Measurements from ENCODE around the gene TPBGL. TPM values are rescaled to one million over a fixed set of nuclear protein-coding genes. Genes with fewer than 3 reads are reported as not detected.

The TPBGL gene
- total RNA-seq, 1 donor from 2014 or later = not detected

DNA sequence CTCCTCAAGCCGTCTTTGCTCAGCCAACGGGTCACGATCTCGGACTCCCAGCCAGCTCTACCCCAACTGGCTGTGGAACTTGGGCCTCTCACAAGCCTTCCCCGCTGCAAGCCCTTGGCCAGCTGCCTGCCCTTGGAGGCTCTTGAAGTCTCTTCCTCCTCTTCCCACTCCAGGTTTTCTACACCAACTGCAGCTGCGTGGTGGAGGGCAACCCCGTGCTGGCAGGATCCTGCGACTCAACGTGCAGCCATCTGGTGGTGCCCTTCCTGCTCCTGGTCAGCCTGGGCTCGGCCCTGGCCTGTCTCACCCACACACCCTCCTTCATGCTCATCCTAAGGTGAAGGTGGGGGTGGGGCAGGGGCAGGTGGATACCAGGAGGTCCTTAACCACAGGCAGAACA lies 40.5 kb upstream of the TPBGL start:
- intact Hi-C loops (cut with DNase I) = no loop called here

DNA sequence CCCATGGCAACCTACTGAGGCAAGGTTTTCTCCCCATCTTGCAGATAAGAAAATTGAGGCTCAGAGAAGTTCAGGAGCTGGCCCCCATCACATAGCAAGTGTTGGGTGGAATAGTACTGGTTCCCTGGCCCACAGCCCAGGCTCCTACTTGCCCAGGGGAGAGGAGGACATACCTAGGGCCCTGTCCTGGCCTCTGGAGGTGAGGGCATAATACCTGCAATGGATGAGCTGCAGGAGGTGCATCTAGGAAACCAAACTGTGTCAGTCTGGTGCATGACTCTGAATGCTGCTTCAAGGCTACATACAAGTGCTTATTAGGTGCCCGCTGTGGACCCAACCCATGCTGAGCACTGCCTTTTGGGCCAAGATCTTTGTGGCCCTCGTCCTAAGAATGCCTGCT lies 40.0 kb upstream of the TPBGL start:
- DNase-seq (ENCODE audit: low spot score in 2 of 2) = no peak
- H3K36me3 ChIP-seq = no peaks in the 10 kb centered on the region
- H3K4me3 ChIP-seq = no peak overlapping the region
- TF ChIP-seq, protein P1, sequence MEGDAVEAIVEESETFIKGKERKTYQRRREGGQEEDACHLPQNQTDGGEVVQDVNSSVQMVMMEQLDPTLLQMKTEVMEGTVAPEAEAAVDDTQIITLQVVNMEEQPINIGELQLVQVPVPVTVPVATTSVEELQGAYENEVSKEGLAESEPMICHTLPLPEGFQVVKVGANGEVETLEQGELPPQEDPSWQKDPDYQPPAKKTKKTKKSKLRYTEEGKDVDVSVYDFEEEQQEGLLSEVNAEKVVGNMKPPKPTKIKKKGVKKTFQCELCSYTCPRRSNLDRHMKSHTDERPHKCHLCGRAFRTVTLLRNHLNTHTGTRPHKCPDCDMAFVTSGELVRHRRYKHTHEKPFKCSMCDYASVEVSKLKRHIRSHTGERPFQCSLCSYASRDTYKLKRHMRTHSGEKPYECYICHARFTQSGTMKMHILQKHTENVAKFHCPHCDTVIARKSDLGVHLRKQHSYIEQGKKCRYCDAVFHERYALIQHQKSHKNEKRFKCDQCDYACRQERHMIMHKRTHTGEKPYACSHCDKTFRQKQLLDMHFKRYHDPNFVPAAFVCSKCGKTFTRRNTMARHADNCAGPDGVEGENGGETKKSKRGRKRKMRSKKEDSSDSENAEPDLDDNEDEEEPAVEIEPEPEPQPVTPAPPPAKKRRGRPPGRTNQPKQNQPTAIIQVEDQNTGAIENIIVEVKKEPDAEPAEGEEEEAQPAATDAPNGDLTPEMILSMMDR (IDR thresholded peaks at IDR 0.05) = no peak
- no peaks in the 10 kb centered on the region for H3K27me3 ChIP-seq
- H3K4me1 ChIP-seq = no peaks in the 10 kb centered on the region
- intact Hi-C loops (cut with DNase I) = no loop called here
- no peaks in the 10 kb centered on the region for H3K9me3 ChIP-seq
- H3K27ac ChIP-seq = no peak overlapping the region

More for the DNA sequence above, 40.5 kb upstream of the TPBGL start:
- DNase-seq (ENCODE audit: low spot score in 2 of 2) = no peak
- TF ChIP-seq, protein P1 (IDR thresholded peaks at IDR 0.05) = no peak
- no peak overlapping the region for H3K27ac ChIP-seq
- H3K4me1 ChIP-seq = no peaks in the 10 kb centered on the region
- no peaks in the 10 kb centered on the region for H3K27me3 ChIP-seq
- H3K4me3 ChIP-seq = no peak overlapping the region
- no peaks in the 10 kb centered on the region for H3K36me3 ChIP-seq
- H3K9me3 ChIP-seq = no peaks in the 10 kb centered on the region

DNA sequence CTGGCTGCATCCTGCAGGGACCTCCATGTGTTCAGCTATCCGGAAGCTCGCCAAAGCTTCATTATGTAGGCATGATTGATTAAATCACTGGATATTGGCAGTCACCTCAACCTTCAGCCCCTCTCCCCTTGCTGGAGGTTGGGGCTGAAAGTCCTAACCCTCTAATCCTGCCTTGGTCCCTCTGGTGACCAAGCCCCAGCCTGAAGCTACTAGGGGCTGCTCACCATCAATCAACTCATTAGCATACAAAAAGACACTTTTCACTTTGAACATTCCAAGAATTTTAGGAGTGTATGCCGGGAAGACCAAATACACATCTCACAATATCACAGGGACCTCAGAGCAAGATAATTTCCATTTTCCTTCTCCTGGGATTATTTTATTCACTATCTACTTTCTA lies 38.8 kb upstream of the TPBGL start:
- intact Hi-C loops (cut with DNase I) = no loop called here
- Histone ChIP-seq H3K4me3 (no peak overlapping the region), H3K9me3 (no peaks in the 10 kb centered on the region), H3K4me1 (no peaks in the 10 kb centered on the region), H3K36me3 (no peaks in the 10 kb centered on the region), H3K27me3 (no peaks in the 10 kb centered on the region), H3K27ac (no peak overlapping the region)
- TF ChIP-seq, protein P1 (IDR thresholded peaks at IDR 0.05) = no peak
- no peak for DNase-seq (ENCODE audit: low spot score in 2 of 2)

DNA sequence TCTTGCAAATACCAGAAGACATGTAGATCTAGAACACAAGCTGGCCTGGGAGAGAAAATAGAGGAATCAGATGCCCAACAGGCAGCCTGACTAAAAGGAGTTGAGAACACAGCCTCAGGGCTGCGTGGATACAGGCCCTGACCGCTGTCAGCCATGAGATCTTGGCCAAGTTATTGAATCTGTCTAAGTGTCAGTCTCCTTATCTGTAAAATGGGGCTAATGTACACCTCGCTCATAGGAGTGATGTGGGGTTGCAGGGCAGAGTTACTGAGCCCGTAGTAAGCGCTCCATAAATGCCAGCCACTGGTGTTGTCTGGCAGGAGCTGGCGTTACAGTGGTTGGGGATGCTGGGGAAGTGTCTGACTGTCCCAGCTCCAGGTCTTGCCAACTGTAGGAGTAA lies 38.4 kb upstream of the TPBGL start:
- intact Hi-C loops (cut with DNase I) = no loop called here
- no peak for DNase-seq (ENCODE audit: low spot score in 2 of 2)
- Histone ChIP-seq H3K27ac (no peak overlapping the region), H3K9me3 (no peaks in the 10 kb centered on the region), H3K4me3 (no peak overlapping the region), H3K4me1 (no peaks in the 10 kb centered on the region), H3K27me3 (no peaks in the 10 kb centered on the region), H3K36me3 (no peaks in the 10 kb centered on the region)
- TF ChIP-seq, protein P1 (IDR thresholded peaks at IDR 0.05) = no peak

DNA sequence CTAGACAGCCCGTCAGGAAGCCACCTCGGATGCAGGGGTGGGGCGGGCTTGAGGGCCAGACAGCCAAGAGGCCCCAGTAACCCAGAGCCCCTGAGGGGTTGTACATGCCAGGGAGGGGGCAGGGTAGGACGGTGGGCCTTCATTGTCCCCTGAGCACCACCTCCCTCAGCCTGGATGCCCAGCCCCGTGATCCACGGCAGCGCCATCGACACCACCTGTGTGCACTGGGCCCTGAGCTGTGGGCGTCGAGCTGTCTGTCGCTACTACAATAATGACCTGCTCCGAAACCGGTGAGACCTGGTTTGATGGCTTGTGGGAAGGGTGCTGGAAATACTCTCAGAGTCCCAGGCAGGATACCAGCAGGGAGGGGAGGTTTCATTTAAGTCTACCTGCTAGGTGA lies 37.4 kb upstream of the TPBGL start:
- no peaks in the 10 kb centered on the region for H3K9me3 ChIP-seq
- no peaks in the 10 kb centered on the region for H3K36me3 ChIP-seq
- H3K27ac ChIP-seq = no peak overlapping the region
- no peaks in the 10 kb centered on the region for H3K27me3 ChIP-seq
- intact Hi-C loops (cut with DNase I) = no loop called here
- no peaks in the 10 kb centered on the region for H3K4me1 ChIP-seq
- TF ChIP-seq, protein P1 (IDR thresholded peaks at IDR 0.05) = no peak
- H3K4me3 ChIP-seq = no peak overlapping the region
- DNase-seq (ENCODE audit: low spot score in 2 of 2) = no peak

DNA sequence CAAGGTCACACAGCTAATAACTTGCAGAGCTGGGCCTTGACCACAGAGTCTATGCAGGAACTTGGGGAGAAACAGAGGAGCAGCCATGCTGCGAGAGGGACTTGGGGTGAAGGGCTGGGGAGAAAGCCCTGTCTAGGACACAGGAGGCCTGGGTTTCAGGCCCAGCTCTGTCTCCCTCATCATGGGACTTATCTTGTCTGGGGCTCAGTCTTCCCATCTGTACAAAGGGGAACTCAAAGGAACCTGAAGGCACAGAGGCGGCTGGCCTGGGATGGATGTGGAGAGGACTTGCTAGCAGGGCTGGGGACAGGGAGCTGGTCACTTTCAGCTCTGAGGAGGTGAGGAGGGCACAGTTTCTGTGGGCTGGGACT lies 36.9 kb upstream of the TPBGL start:
- Histone ChIP-seq H3K27ac (no peak overlapping the region), H3K4me3 (no peak overlapping the region), H3K9me3 (no peaks in the 10 kb centered on the region), H3K27me3 (no peaks in the 10 kb centered on the region), H3K36me3 (no peaks in the 10 kb centered on the region), H3K4me1 (no peaks in the 10 kb centered on the region)
- TF ChIP-seq, protein P1 (IDR thresholded peaks at IDR 0.05) = no peak
- intact Hi-C loops (cut with DNase I) = no loop called here
- DNase-seq (ENCODE audit: low spot score in 2 of 2) = no peak
